OCI-LY3 (cell line): ENCODE results near the gene PAM.

Source experiments
- H2AFZ ChIP-seq: fragments of 200-600, 300-600 bp; shearing (Covaris generic); 2 replicates; pipeline ENCODE4 v1.6.0; 2014; ENCODE audit warnings: antibody characterized with exemption, low read depth, low read length
- H3K27ac ChIP-seq: fragments of 200-600, 300-600 bp; sonication (generic); 2 replicates; pipeline ENCODE4 v1.5.1; 2014; ENCODE audit warnings: mild to moderate bottlenecking, low read length, moderate library complexity, mixed read lengths
- H3K27me3 ChIP-seq: fragments of 200-600, 300-600 bp; sonication (generic); 2 replicates; pipeline ENCODE4 v1.6.1; 2014; ENCODE audit warnings: low read depth, low read length, mixed read lengths
- H3K36me3 ChIP-seq: fragments of 200-600, 300-600 bp; sonication (generic); replicated peaks from 2 replicates; pipeline ENCODE3; 2014; ENCODE audit warnings: low read depth, low read length, mixed read lengths
- H3K4me1 ChIP-seq: fragments of 300-600, 200-600 bp; sonication (generic); 2 replicates; pipeline ENCODE4 v1.6.1; 2014; ENCODE audit warnings: low read length, mixed read lengths
- H3K4me2 ChIP-seq: fragments of 200-600, 300-600 bp; sonication (generic); 2 replicates; pipeline ENCODE4 v1.6.1; 2014; ENCODE audit warnings: low read length, mixed read lengths
- H3K4me3 ChIP-seq: fragments of 300-600, 200-600 bp; sonication (generic); 2 replicates; pipeline ENCODE4 v1.5.1; 2014; ENCODE audit warnings: antibody characterized with exemption, mild to moderate bottlenecking, low read length, moderate library complexity
- H3K79me2 ChIP-seq: fragments of 300-600, 200-600 bp; shearing (Covaris generic); 2 replicates; pipeline ENCODE4 v1.6.1; 2014; ENCODE audit warnings: mild to moderate bottlenecking, low read length, mixed read lengths
- H3K9ac ChIP-seq: fragments of 300-600, 200-600 bp; shearing (Covaris generic); 2 replicates; pipeline ENCODE4 v1.6.0; 2014; ENCODE audit warnings: mild to moderate bottlenecking, low read length, moderate library complexity
- H3K9me3 ChIP-seq: fragments of 200-600, 300-600 bp; shearing (Covaris generic); 2 replicates; pipeline ENCODE4 v1.6.1; 2014; ENCODE audit warnings: low read length, mixed read lengths; ENCODE audit not compliant: insufficient read depth
- H4K20me1 ChIP-seq: fragments of 200-600, 300-600 bp; sonication (generic); 2 replicates; pipeline ENCODE4 v1.6.1; 2016; ENCODE audit warnings: low read length, mixed read lengths; ENCODE audit not compliant: insufficient read depth
- CTCF ChIP-seq: fragments of 200-600, 300-600 bp; sonication (generic); IDR thresholded peaks from 2 replicates; pipeline ENCODE4 v1.5.1; 2014; ENCODE audit warnings: antibody characterized with exemption, low read length, low read depth
- EZH2phosphoT487 ChIP-seq: fragments of 200-600 bp; shearing (Covaris generic); IDR thresholded peaks from 2 replicates; pipeline ENCODE4 v1.6.1; 2018; ENCODE audit warnings: antibody characterized with exemption, mixed run types, low read depth

The PAM gene

GRCh38 chr5:103000089-103000488 lies 245.0 kb downstream of the PAM start:
- Histone ChIP-seq H3K4me1 (peaks cover 10% of the 10 kb centered on the region), H3K9ac (no peak overlapping the region), H3K27me3 (no peaks in the 10 kb centered on the region), H3K9me3 (no peaks in the 10 kb centered on the region), H3K4me2 (no peak overlapping the region), H3K27ac (no peak overlapping the region), H3K79me2 (no peaks in the 10 kb centered on the region), H3K4me3 (no peak overlapping the region), H2AFZ (no peak overlapping the region), H4K20me1 (no peaks in the 10 kb centered on the region), H3K36me3 (no peaks in the 10 kb centered on the region)
- TF ChIP-seq CTCF = no peak
- no peak for TF ChIP-seq EZH2phosphoT487

DNA sequence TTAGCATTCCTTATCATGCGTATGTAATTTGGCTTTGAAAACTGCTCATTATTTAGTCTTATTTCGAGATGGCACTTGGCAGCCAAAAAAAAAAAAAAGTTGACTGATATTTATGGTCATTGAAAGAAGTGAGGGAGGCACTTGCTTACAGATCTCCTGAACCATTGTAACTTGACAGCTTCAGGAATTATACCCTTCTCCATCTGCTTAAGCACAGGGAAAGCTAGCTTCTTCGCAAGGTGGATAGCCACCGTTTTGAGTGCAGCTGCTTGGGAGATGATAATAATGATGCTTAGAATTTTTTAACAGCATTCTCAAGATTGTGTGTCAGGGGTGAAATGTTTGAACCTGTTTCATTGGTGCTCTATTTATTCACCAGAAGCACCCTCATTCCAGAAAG lies 248.8 kb downstream of the PAM start:
- no peak overlapping the region for H3K4me2 ChIP-seq
- H3K9me3 ChIP-seq = no peaks in the 10 kb centered on the region
- no peaks in the 10 kb centered on the region for H3K79me2 ChIP-seq
- peaks cover 4% of the 10 kb centered on the region for H3K4me1 ChIP-seq
- no peaks in the 10 kb centered on the region for H3K27me3 ChIP-seq
- no peak overlapping the region for H3K4me3 ChIP-seq
- H4K20me1 ChIP-seq = no peaks in the 10 kb centered on the region
- no peak overlapping the region for H3K27ac ChIP-seq
- H3K36me3 ChIP-seq = no peaks in the 10 kb centered on the region
- no peak overlapping the region for H2AFZ ChIP-seq
- TF ChIP-seq CTCF = no peak
- no peak overlapping the region for H3K9ac ChIP-seq

DNA sequence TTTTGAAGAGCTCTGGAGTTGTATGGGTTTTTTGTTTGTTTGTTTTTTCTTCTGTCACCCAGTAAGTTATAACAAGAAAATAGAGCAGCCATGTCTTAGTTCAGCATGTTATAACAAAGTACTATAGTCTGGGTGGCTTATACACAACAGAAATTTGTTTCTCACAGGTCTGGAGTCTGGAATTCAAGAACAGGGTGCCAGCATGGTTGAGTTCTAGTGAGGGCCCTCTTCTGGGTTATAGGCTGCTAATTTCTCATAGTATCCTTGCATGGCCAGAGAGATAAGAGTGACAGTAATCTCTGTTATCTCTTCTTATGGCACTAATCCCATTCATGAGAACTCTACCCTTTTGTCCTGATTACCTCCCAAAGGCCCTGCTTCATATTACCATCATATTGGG lies 250.2 kb downstream of the PAM start:
- TF ChIP-seq CTCF (no peak), EZH2phosphoT487 (no peak)
- no peaks in the 10 kb centered on the region for H3K36me3 ChIP-seq
- H3K9ac ChIP-seq = no peak overlapping the region
- no peak overlapping the region for H3K4me3 ChIP-seq
- H3K4me2 ChIP-seq = no peak overlapping the region
- H4K20me1 ChIP-seq = no peaks in the 10 kb centered on the region
- no peaks in the 10 kb centered on the region for H3K4me1 ChIP-seq
- no peaks in the 10 kb centered on the region for H3K9me3 ChIP-seq
- H3K27ac ChIP-seq = no peak overlapping the region
- H2AFZ ChIP-seq = no peak overlapping the region
- no peaks in the 10 kb centered on the region for H3K79me2 ChIP-seq
- H3K27me3 ChIP-seq = no peaks in the 10 kb centered on the region

DNA sequence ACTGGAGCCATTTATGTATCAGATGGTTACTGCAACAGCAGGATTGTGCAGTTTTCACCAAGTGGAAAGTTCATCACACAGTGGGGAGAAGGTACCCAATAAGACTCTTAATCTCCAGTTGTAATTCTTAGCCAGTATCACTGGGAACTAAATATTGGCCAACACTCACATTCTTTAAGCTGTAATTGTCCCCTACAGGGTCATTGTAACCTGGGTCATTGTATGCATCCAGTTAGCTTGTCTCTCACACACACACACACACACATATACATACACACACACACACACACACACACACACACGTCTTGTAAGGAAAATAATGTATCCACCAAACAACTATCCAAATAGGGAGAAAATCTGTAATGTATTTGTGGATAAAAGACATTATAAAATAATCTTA lies 251.8 kb downstream of the PAM start:
- no peaks in the 10 kb centered on the region for H3K9me3 ChIP-seq
- no peak overlapping the region for H3K27ac ChIP-seq
- H3K4me2 ChIP-seq = no peak overlapping the region
- H3K4me1 ChIP-seq = no peaks in the 10 kb centered on the region
- H4K20me1 ChIP-seq = no peaks in the 10 kb centered on the region
- no peak overlapping the region for H3K4me3 ChIP-seq
- no peak overlapping the region for H3K9ac ChIP-seq
- H3K27me3 ChIP-seq = no peaks in the 10 kb centered on the region
- no peaks in the 10 kb centered on the region for H3K79me2 ChIP-seq
- no peak overlapping the region for H2AFZ ChIP-seq
- TF ChIP-seq CTCF (no peak), EZH2phosphoT487 (no peak)
- H3K36me3 ChIP-seq = no peaks in the 10 kb centered on the region
